GM19372 (cell line): ENCODE measurements around the gene RNF180.

Experiments used
- ATAC-seq: cut with Tn5 transposase; IDR thresholded peaks from one replicate; pipeline ENCODE4 v1.9.1; 2021; ENCODE audit warnings: mild to moderate bottlenecking, low read depth, moderate library complexity; ENCODE audit not compliant: unreplicated experiment

Gene RNF180, protein sequence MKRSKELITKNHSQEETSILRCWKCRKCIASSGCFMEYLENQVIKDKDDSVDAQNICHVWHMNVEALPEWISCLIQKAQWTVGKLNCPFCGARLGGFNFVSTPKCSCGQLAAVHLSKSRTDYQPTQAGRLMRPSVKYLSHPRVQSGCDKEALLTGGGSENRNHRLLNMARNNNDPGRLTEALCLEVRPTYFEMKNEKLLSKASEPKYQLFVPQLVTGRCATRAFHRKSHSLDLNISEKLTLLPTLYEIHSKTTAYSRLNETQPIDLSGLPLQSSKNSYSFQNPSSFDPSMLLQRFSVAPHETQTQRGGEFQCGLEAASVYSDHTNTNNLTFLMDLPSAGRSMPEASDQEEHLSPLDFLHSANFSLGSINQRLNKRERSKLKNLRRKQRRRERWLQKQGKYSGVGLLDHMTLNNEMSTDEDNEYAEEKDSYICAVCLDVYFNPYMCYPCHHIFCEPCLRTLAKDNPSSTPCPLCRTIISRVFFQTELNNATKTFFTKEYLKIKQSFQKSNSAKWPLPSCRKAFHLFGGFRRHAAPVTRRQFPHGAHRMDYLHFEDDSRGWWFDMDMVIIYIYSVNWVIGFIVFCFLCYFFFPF

DNA sequence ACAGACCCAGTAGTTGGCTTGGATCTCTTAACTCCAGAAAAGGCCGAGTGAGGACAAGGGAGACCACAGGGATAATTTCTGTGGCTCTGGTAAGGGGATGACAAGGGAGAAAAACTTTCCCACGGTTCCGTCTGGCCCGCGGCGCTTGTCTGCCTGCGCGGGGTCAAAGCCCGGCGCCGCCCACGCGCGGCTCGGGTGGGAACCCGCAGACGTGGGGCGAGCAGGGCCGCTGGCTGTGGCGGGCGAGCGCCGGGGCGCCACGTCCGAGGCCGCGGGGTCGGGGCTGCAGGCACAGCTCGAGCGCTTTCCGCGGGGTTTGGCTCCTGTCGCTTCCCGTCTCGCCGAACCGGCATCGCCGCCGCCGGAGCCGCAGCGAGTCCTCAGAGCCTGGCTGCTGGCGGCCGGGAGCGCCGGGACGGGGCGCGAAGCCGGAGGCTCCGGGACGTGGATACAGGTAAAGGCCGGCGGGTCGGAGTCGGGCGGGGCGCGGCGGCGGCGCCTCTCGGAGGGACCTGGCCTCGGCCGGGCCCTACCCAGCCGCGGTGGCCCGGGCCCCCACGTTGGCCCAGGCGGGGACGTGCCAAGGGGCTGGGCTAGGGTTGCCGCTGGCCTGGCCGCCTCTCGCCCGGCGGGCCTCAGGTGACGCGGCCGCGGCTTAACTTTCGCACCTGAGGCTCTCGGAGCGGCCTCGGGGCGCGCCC, at the start of gene RNF180:
TSS of gene RNF180 (plus strand) at position 344 of the 701 bp plus-strand sequence. CDS start 34,965 bp downstream, outside the sequence.
- no peak for ATAC-seq

DNA sequence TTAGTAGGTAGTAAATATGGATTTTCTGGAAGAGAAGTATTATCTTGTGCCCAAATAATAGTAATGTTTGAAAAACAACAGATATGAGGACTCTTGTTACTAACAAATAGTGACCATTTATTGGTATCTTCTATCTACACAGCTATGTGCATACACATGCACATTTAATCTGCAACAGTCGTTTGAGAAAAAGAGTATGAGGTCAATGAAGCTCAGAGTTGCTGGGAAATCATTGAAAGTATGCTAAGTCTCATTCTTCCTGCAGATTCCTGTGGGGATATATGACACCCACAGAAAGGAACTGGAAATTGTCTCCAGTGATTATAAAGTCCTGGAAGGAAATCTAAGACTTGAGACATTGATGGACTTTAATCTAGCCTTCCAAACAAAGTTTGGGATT, 40.1 kb upstream of the RNF180 start:
- no peak for ATAC-seq

DNA sequence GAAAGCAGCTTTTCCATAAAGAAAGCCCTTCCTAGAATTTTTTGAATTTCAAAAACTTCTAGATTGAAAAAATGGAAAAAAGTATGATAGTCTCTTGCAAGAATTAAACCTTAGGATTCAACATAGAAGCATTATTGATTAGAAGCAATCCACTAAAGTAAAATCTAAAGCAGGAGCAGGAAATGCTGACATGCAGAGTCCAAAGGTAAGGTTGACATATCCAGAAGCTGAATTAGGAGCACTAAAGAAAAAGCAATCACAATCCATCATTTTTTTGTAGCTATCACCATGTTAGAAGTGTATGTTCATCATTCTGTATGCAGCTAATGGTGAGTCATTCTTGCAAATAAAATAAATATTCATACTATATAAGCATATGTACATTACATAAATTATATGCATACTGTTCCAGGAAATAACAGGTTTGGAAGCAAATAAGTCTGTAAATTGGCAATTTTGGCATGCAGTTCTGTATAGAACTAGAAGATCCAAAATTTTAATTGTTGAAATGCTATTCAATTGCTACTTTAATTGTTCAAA, 39.4 kb upstream of the RNF180 start:
- no peak for ATAC-seq

DNA sequence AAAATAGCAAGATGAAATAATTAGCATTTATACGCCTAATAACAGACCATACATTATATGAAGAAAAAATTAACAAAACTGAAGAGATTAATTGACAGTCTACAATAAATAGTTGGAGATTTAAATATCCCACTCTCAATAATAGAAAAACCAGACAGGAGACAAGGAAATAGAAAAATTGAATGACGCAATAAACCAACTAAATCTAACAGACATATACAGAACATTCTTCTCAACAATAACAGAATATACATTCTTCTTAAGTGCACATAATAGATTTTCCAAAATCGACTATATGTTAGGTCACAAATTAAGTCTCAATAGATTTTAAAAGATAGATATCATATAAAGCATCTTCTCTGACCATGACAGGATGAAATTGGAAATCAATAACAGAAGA, 25.6 kb upstream of the RNF180 start:
- ATAC-seq = no peak

DNA sequence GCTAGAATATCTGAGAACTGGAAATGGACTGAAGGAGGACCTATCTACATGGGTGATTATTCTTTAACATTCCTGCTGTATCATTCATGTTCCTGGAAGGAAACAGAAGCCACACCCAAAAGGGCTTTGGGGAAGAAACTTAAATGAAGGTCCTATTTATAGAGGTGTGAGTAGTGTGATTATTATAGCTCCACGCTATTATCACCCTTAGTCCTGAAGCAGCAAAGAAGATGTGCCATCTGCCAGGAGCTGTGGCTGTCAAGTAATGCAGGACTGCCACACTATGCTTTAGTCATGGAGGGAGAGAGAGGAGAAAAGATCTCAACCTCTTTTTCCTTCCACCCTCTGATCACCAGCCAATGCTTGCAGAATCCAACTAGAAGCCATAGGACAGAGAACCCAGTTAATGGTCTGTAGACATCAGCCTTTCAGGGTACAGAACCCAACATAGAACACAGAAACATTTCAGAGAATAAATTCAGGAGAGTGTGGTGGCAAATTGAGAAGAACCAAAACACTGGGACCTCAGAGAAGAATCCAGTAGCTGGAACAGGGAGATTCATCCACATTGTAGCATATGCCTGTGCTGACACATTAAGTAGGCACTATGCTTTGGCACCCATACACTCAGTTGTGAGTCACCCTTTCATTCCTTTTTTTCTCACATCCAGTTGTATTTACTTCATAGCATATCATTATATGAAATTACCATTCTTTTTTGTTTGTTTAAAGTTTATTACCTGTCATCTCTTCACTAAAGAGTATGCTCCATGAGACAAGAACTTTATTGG, 21.0 kb upstream of the RNF180 start:
- ATAC-seq = no peak

DNA sequence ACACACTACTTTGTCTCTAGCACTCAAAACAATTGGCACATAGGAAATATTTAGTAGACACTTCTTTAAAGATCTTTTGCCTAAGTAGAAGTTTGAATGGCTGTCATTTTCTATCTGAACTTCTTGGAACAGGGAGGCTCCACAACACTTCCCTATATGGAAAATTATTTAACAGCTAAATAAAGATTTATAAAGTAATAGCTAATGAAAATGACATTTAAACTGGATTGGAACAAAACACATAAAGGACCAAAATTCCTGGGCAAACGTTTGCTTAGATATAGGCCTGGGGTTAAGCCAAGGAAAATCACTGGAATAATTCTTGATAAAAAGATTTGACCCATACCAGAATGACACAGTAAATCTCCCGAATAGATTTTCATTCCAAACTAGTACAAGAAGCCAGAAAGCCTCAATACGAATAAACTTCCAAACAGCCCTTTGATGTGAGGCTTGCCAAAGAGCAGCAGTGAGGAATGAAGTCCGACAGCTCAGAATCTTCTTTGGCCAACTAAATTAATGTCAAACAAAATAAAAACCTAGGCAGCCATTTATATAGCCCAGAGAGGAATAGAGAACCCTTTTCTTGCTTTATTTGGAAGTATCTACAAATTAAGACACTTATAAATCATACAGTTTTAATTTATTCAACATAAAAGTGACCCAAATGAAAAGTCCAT, 20.3 kb upstream of the RNF180 start:
- ATAC-seq = no peak

DNA sequence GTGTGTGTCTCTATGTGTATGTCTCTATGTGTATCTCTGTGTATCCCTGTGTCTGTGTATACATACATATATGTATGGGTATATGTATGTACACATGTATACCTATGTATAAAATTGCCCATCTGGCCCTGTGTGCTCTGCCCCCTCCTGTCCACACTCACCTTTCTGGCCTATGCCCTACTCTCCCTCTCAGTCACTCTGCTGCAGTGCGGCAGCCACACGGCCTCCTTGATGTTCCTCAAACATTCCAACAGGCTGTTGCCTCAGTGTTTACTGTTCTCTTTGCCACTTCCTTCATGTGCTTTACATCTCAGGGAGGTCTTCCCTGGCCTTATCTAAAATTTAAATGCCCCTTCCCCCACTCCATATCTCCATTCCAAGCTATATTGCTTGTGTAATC, 18.3 kb upstream of the RNF180 start:
- ATAC-seq = no peak

DNA sequence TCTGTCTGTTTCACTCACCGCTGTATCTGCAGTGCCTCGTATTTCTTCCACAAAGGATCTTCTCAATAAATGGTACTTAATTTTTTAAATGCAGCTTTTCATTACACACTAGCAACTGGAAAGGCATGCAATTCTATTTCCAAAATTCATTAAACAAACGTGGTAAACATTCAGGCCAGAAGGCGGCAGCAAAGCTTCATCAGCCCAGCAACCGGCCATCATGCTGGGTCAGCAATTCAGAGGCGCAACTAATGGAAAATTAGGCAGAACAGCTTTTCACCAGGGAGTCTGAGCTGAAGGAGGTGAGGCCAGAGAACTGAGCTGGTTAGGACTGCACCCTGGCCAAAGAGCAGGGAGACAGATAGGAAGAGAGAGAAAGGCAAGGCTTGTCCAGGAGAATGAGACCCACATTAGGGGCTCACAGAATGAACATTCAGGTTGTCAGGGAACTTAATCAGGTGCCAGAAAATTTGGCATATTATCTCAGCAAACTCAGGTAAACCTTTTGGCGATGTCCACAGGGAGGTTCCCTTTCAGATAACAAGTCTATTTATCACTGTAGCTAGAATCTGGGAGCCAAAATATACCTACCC, 17.7 kb upstream of the RNF180 start:
- ATAC-seq = no peak

DNA sequence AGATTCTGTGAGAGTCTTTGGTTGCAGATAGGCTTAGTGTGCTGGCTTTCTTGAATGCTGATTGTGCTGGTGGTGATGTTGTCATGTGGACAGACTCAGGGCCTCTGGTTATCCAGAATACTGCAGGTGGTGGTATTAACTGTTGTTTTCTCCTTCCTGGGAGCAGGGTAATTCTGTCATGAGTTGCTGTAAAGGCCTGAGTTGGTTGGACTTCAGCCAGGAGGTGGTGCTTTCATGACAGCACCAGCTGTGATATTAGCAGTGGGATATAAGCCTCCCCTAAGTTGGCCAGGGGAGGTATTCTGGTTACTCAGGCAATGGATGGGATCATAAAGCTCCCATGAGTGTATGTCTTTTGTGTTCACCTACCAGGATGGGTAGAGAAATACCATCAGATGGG, 16.4 kb upstream of the RNF180 start:
- ATAC-seq = no peak

DNA sequence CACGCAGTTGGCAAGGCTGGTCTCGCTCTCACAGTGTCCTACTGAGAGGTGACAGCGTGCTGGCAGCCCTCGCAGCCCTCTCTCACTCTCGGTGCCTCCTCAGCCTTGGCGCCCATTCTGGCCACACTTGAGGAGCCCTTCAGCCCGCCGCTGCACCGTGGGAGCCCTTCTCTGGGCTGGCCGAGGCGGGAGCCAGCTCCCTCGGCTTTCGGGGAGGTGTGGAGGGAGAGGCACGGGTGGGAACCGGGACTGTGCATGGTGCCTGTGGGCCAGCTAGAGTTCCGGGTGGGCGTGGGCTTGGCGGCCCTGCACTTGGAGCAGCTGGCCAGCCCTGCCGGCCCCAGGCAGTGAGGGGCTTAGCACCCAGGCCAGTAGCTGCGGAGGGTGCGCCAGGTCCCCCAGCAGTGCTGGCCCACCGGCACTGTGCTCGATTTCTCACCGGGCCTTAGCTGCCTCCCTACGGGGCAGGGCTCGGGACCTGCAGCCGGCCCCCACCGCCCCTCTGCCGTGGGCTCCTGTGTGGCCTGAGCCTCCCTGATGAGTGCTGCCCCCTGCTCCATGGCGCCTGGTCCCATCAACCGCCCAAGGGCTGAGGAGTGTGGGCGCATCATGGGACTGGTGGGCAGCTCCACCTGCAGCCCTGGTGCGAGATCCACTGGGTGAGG, 15.7 kb upstream of the RNF180 start:
- ATAC-seq = no peak

DNA sequence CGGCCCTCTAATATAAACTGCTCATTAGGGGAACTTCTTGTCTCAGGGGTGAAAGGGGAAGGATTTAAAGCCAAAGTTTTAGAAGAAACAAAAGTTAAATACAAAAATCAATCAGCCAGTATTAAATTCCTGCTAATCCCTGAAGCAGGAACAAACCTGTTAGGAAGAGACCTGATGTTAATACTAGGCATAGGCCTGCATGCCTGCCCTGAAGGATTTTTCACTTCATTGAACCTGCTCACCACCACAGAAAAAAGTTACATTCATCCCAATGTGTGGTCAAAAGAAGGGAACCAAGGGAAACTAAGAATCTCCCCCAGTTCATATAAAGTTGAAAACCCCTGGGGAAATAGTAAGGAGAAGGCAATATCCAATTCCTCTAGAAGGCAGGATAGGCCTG, 9.4 kb upstream of the RNF180 start:
- ATAC-seq = no peak

DNA sequence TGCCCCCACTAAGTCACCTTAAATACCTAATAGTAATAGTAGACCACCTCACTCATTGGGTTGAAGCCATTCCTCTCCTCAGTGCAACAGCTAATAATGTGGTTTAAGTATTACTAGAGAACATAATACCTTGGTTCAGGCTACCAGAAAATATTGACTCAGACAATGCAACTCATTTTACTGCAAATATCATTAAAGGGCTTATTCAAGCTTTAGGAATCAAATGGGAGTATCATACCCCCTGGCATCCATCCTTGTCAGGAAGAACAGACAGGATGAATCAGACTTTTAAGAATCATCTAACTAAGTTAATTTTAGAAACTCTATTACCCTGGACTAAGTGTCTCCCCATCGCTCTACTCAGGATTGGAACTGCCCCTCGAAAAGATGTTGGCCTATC, 6.8 kb upstream of the RNF180 start:
- ATAC-seq = no peak

DNA sequence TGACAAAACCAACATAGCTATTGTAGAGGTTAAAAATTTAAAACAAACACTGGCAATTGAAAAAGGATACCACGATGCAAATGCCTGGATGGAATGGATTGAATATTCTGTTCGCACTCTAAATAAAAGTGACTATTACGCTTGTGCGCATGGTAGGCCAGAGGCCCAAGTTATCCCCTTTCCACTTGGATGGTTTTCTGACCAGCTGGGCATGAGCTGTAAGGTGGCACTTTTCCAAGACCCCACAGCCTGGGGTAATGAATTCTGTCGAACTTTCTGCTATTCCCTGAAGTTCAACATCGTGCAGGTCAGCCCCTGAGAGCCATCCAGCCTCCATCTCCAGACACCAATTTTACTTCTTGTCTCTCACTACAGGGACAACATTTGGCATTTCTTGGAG, 5.4 kb upstream of the RNF180 start:
- ATAC-seq = no peak

DNA sequence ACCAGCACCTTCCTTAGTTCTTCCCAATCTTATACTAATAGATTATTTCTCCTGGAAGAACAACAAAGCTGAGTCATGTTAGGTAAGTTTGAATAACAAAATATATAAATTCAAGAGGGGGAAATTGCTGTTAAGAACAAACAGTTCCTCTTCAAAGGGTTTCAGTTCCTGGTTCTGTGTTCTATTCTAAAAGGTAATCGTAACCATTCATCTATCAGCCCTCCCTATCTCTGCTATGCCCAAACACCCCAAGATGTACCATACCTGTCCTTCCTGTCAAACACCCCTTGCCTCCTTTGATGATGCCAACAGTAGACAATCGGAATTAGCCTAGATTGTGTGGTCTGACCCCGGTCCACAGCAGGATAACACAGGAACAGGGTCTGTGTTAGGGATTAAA, 4.2 kb upstream of the RNF180 start:
- ATAC-seq = no peak

DNA sequence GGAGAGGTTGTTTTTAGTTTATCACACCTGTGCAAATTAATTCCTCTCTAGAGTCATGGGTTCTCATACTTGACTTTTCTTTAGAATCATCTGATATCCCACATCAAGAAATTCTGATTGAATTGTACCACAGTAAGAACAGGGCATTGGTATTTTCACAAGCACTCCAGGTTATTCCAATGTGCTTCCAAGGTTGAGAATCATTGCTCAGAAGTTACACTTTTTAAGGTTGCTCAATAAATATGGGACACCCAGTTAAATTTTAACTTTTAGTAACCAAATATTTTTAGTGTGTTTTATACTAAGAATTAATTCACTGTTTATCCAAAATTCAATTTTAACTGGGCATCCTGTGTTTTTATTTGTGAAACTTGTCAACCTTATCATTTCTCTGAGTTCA, 2.5 kb upstream of the RNF180 start:
- no peak for ATAC-seq

DNA sequence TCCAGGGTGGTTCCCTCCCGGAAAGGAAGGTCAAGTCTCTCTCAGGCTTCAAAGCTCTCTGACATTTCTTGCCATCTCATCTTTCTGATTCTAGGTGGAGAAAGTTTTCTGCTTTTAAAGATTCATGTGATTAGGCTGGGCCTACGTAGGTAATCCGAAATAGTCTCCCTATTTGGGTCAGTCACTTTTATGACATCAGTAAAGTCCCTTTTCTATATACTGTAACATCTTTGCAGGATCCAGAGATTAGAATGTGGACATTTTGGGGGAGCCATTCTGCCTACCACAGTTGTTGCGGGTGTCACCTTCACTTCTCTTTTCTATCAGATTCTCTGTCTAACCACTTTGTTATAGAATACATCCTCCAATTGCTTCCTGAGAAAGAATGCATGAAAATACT, 1.9 kb upstream of the RNF180 start:
- no peak for ATAC-seq

DNA sequence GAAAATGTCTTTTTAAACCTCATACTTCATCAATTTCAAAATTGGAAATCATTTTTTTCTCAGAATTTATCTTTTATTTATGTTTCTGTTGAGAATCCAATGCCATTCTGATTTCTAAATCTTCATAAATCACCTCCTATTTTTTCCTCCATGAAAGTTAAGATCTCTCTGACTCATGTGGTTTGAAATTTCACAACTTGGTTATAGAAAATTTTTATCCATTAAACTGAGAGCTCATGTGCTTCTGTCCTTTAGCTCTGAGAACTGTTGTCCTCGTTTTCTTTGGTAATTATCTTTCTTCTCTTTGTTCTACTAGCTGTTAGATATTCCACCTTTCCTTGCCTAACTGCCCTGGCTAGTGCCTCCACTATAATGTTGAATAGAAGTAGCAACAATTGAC, 1.5 kb upstream of the RNF180 start:
- no peak for ATAC-seq

DNA sequence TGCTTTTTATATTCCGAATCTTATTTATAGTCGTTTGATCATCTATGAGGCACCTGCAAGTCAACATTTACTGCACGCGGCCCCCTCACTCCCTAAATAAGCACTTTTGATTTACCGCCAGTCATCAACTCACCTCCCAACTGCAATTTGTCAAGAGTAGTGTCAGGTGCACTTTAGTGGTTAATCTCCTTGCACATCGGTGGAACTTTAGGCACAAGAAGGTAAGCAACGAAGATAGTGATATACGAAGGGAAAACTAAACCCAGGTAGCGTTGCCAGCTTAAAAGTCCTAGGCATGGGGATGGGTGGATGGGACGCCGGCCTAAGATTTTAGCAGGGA, 513 bp upstream of the RNF180 start:
- ATAC-seq = no peak

DNA sequence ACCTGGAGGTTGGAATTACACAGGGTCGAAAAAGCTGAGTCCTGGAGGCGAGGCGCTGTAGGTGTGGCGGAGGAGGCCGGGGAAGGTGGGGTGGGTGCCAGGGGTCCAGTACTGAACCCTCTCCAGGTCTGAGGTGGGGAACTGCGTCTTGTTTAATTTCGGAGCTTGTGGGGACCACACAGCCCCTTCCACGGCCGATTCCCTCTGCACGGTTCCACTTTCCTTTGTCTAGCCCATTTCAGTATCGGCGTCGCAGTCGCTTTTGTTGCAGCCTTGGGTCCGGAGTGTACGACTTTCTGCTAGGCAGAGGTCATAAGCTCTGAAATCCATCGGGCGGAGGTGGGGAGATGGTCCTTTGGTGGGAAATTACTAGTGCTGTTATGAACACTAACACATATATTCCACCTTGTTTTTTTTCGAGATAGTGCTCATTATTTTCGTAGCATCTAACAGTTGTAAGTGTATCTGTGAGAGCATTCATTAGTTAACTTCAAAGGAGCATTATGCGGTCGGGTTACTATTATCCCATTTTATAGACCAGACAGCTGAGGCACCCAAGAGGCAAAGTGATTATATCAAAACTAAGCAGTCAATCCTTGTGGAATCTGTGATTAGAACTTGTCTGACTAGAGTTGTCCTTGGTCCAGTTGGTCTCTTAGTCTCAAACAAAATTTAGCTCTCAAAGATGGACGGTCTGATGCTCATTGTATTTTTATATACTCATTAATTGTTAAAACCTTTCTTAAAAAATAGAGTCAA, 737 bp downstream of the RNF180 start:
- ATAC-seq = no peak
